ENCODE measurements around the gene TNFRSF1A.

The TNFRSF1A gene

GRCh38 chr12:6323995-6324711 lies 17.7 kb downstream of the TNFRSF1A start:
- no peak overlapping the region for H3K4me3 ChIP-seq (ENCODE audit: low read length, poor library complexity, severe bottlenecking)
- H3F3A ChIP-seq (ENCODE audit: low read depth) = 0 out of 2 replicates have a peak, but pooled peaks cover 4% of the 10 kb centered on the region
- H3K79me2 ChIP-seq (ENCODE audit: insufficient read depth, low read length) = no peaks in the 10 kb centered on the region
- H3K9ac ChIP-seq (ENCODE audit: low read depth, low read length, poor library complexity, severe bottlenecking) = peak overlapping the region; percentile 26
- peaks cover 17% of the 10 kb centered on the region; the same call in 1 of the 2 replicates for H3K36me3 ChIP-seq (ENCODE audit: insufficient read depth, low read length)
- H4K20me1 ChIP-seq (ENCODE audit: insufficient read depth, low read length, poor library complexity, severe bottlenecking) = no peaks in the 10 kb centered on the region
- no peak for TF ChIP-seq EZH2phosphoT487 (IDR thresholded peaks at IDR 0.05; ENCODE audit: borderline replicate concordance)
- TF ChIP-seq, protein P1, sequence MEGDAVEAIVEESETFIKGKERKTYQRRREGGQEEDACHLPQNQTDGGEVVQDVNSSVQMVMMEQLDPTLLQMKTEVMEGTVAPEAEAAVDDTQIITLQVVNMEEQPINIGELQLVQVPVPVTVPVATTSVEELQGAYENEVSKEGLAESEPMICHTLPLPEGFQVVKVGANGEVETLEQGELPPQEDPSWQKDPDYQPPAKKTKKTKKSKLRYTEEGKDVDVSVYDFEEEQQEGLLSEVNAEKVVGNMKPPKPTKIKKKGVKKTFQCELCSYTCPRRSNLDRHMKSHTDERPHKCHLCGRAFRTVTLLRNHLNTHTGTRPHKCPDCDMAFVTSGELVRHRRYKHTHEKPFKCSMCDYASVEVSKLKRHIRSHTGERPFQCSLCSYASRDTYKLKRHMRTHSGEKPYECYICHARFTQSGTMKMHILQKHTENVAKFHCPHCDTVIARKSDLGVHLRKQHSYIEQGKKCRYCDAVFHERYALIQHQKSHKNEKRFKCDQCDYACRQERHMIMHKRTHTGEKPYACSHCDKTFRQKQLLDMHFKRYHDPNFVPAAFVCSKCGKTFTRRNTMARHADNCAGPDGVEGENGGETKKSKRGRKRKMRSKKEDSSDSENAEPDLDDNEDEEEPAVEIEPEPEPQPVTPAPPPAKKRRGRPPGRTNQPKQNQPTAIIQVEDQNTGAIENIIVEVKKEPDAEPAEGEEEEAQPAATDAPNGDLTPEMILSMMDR (conservative IDR thresholded peaks at IDR 0.05; ENCODE audit: low read length) = no peak
- H3K9me2 ChIP-seq (replicated peaks; ENCODE audit: low read depth, low read length) = no peaks in the 10 kb centered on the region
- peak overlapping the region; percentile 52 for H3K4me2 ChIP-seq (ENCODE audit: low read depth, low read length, poor library complexity, severe bottlenecking)
- no peak overlapping the region for H2AFZ ChIP-seq (ENCODE audit: low read length)
- no peaks in the 10 kb centered on the region for H3K27me3 ChIP-seq (ENCODE audit: insufficient read depth, low read length, poor library complexity, severe bottlenecking)
- no peaks in the 10 kb centered on the region for H3K9me3 ChIP-seq (ENCODE audit: insufficient read depth, low read depth, low read length)
- H3K4me1 ChIP-seq (ENCODE audit: insufficient read depth, low read length, poor library complexity, severe bottlenecking) = peaks cover 17% of the 10 kb centered on the region

DNA sequence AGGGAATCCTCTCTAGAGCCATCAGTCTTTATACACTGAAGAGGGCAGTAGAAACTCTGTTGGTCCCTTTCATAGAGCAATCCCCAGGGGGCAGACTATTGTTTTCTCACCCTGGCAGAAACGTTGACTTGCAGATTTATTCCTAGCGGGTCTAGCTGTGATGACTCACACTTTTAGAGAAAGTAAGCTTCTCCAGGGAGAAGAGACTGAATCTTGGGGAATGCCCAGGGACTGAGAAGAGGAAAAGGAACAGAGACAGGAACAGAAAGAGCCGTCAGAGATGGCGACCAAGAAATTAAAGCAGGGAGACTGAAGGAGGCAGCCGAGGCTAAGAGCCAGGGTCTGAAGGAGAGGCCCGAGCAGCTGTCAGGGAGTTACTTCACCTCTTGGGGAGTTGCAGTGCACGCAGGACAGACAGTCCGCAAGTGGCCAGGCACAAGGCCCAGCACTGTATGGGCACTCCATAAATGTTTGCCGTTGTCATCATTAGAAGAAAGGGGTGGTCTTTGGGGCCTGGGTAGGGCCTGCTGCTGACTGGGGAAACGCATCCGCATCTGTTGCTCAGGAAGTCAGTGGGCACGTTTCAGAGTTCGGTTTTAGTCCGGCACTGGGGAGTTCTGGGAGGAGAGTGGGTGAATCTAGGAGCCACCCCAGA lies 18.4 kb downstream of the TNFRSF1A start:
- Histone ChIP-seq H3K79me2 (ENCODE audit: insufficient read depth, low read length) (no peaks in the 10 kb centered on the region), H3K36me3 (ENCODE audit: insufficient read depth, low read length) (peaks cover 10% of the 10 kb centered on the region; the same call in 1 of the 2 replicates), H3K27me3 (ENCODE audit: insufficient read depth, low read length, poor library complexity, severe bottlenecking) (no peaks in the 10 kb centered on the region), H4K20me1 (ENCODE audit: insufficient read depth, low read length, poor library complexity, severe bottlenecking) (no peaks in the 10 kb centered on the region), H3K4me2 (ENCODE audit: low read depth, low read length, poor library complexity, severe bottlenecking) (peak overlapping the region; percentile 52), H3K9me2 (replicated peaks; ENCODE audit: low read depth, low read length) (no peaks in the 10 kb centered on the region), H2AFZ (ENCODE audit: low read length) (no peak overlapping the region), H3K9me3 (ENCODE audit: insufficient read depth, low read depth, low read length) (no peaks in the 10 kb centered on the region), H3K4me1 (ENCODE audit: insufficient read depth, low read length, poor library complexity, severe bottlenecking) (peaks cover 17% of the 10 kb centered on the region), H3F3A (ENCODE audit: low read depth) (0 out of 2 replicates have a peak, but pooled peaks cover 4% of the 10 kb centered on the region), H3K9ac (ENCODE audit: low read depth, low read length, poor library complexity, severe bottlenecking) (peak overlapping the region; percentile 26), H3K4me3 (ENCODE audit: low read length, poor library complexity, severe bottlenecking) (no peak overlapping the region)
- TF ChIP-seq, protein P1 (conservative IDR thresholded peaks at IDR 0.05; ENCODE audit: low read length) = peak; percentile 74
- no peak for TF ChIP-seq EZH2phosphoT487 (IDR thresholded peaks at IDR 0.05; ENCODE audit: borderline replicate concordance)

- Histone ChIP-seq H3K36me3 (ENCODE audit: insufficient read depth, low read length) (peaks cover 5% of the 10 kb centered on the region; the same call in 1 of the 2 replicates), H3K27me3 (ENCODE audit: insufficient read depth, low read length, poor library complexity, severe bottlenecking) (no peaks in the 10 kb centered on the region), H3K79me2 (ENCODE audit: insufficient read depth, low read length) (no peaks in the 10 kb centered on the region), H4K20me1 (ENCODE audit: insufficient read depth, low read length, poor library complexity, severe bottlenecking) (no peaks in the 10 kb centered on the region), H2AFZ (ENCODE audit: low read length) (no peak overlapping the region), H3K4me3 (ENCODE audit: low read length, poor library complexity, severe bottlenecking) (no peak overlapping the region), H3K9ac (ENCODE audit: low read depth, low read length, poor library complexity, severe bottlenecking) (peak overlapping the region; percentile 26), H3F3A (ENCODE audit: low read depth) (0 out of 2 replicates have a peak, but pooled peaks cover 4% of the 10 kb centered on the region), H3K4me1 (ENCODE audit: insufficient read depth, low read length, poor library complexity, severe bottlenecking) (peaks cover 17% of the 10 kb centered on the region), H3K9me3 (ENCODE audit: insufficient read depth, low read depth, low read length) (no peaks in the 10 kb centered on the region), H3K9me2 (replicated peaks; ENCODE audit: low read depth, low read length) (no peaks in the 10 kb centered on the region), H3K4me2 (ENCODE audit: low read depth, low read length, poor library complexity, severe bottlenecking) (peak overlapping the region; percentile 52)
- TF ChIP-seq, protein P1 (conservative IDR thresholded peaks at IDR 0.05; ENCODE audit: low read length) = no peak
- no peak for TF ChIP-seq EZH2phosphoT487 (IDR thresholded peaks at IDR 0.05; ENCODE audit: borderline replicate concordance)
Observed at GRCh38 chr12:6322969-6323339, 18.9 kb downstream of the TNFRSF1A start.

All from Loucy (cell line).